Frontal cortex (tissue), 4 donors: ENCODE measurements around the gene PRELP. TPM values are rescaled to one million over a fixed set of nuclear protein-coding genes. Genes with fewer than 3 reads are reported as not detected.
"Not testable (repeated sequence)": the region's sequence is repeated elsewhere in the genome, so short reads cannot be mapped to it uniquely, and the experiment has no call there.

Experiments
- DNase-seq, 2 donors: peaks; one replicate each; pipeline ENCODE4 v3.0.0; 2012; ENCODE audit warnings: low spot score in 2 of 2
- FAIRE-seq: peaks from 2 replicates; lab custom pipeline; 2012; peaks lifted over from hg19 to GRCh38; lab: Jason Lieb, UNC
- total RNA-seq: library from RNA; depleted of rRNA; stranded (reverse); fragments of >200 nt; gene quantifications from one replicate; pipeline ENCODE4 v1.2.3, GENCODE V29; 2014
- donor health status: control.
- donor health status: control.
- donor health status: control.

The PRELP gene
- total RNA-seq, 1 donor from 2014 or later = 0.41 TPM

GRCh38 chr1:203451836-203452784, 23.5 kb upstream of the PRELP start:
- no peak for FAIRE-seq
- no peak for DNase-seq

GRCh38 chr1:203453016-203453415, 22.6 kb upstream of the PRELP start:
- FAIRE-seq = no peak
- DNase-seq = no peak

GRCh38 chr1:203453616-203454015, 22.0 kb upstream of the PRELP start:
- FAIRE-seq = no peak
- no peak for DNase-seq

- DNase-seq (no peak), FAIRE-seq (no peak)
Measured at GRCh38 chr1:203454986-203455471, 20.6 kb upstream of the PRELP start.

GRCh38 chr1:203455706-203456105, 19.9 kb upstream of the PRELP start:
- no peak for FAIRE-seq
- no peak for DNase-seq

- no peak for DNase-seq
- FAIRE-seq = no peak
Measured at GRCh38 chr1:203456577-203456976, 19.0 kb upstream of the PRELP start.

- FAIRE-seq = no peak
Measured at GRCh38 chr1:203458078-203458477, 17.5 kb upstream of the PRELP start.

GRCh38 chr1:203459671-203460201, 15.9 kb upstream of the PRELP start:
- FAIRE-seq (no peak), DNase-seq (no peak)

More at GRCh38 chr1:203458078-203458477, 17.5 kb upstream of the PRELP start:
- DNase-seq = no peak

GRCh38 chr1:203461717-203462116, 13.9 kb upstream of the PRELP start:
- FAIRE-seq (no peak), DNase-seq (no peak)

GRCh38 chr1:203462143-203462542, 13.5 kb upstream of the PRELP start:
- DNase-seq (no peak), FAIRE-seq (no peak)

- FAIRE-seq = no peak
Measured at GRCh38 chr1:203462878-203463277, 12.7 kb upstream of the PRELP start.

GRCh38 chr1:203463469-203464062, 12.0 kb upstream of the PRELP start:
- no peak for DNase-seq
- FAIRE-seq = no peak

More at GRCh38 chr1:203462878-203463277, 12.7 kb upstream of the PRELP start:
- DNase-seq = no peak

- FAIRE-seq (no peak), DNase-seq (no peak)
Measured at GRCh38 chr1:203464226-203464625, 11.4 kb upstream of the PRELP start.

- no peak for DNase-seq
- no peak for FAIRE-seq
Measured at GRCh38 chr1:203464743-203465142, 10.9 kb upstream of the PRELP start.

- no peak for FAIRE-seq
- no peak for DNase-seq
Measured at GRCh38 chr1:203465146-203465798, 10.3 kb upstream of the PRELP start.

- DNase-seq (no peak), FAIRE-seq (no peak)
Measured at GRCh38 chr1:203465948-203466347, 9.7 kb upstream of the PRELP start.

GRCh38 chr1:203466906-203467549, 8.6 kb upstream of the PRELP start:
- DNase-seq, FAIRE-seq: not testable (repeated sequence)

- DNase-seq = no peak
- no peak for FAIRE-seq
Measured at GRCh38 chr1:203467550-203467921, 8.1 kb upstream of the PRELP start.

GRCh38 chr1:203468326-203468725, 7.3 kb upstream of the PRELP start:
- FAIRE-seq = no peak
- no peak for DNase-seq

- FAIRE-seq = no peak
- no peak for DNase-seq
Measured at GRCh38 chr1:203470240-203470639, 5.4 kb upstream of the PRELP start.
